HG03139 (cell line): ENCODE data around the gene HERC2.
"Not testable (repeated sequence)": the region's sequence is repeated elsewhere in the genome, so short reads cannot be mapped to it uniquely, and the experiment has no call there.

ENCODE experiments used
- ATAC-seq: cut with Tn5 transposase; IDR thresholded peaks from one replicate; pipeline ENCODE4 v1.9.1; 2021; ENCODE audit not compliant: unreplicated experiment

Gene HERC2

GRCh38 chr15:28227303-28227702 lies 94.7 kb downstream of the HERC2 start:
- not testable (repeated sequence) for ATAC-seq

- ATAC-seq, result not testable (repeated sequence)
Observed at GRCh38 chr15:28222612-28223011, 99.4 kb downstream of the HERC2 start.

GRCh38 chr15:28221696-28222095 lies 100.3 kb downstream of the HERC2 start:
- ATAC-seq, result not testable (repeated sequence)

DNA sequence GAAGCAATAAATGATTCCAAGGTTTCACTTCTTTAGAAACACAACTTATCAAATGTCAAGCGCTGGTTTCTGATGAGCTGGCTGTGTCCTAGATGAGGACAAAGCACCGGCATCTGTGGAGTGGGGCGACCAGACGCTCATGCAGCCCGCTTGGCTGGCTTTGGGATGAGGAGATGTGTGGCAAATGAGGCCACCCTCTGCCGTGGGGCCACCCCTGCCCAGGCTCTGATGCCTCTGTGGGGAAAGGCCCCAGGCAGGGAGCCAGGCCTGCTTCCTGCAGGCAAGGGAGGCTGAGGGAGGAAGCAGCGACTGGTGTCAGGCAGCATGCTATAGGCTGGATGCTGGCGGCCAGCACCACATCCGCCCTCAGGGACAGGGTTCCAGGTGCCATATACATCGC lies 102.9 kb downstream of the HERC2 start:
- no peak for ATAC-seq

DNA sequence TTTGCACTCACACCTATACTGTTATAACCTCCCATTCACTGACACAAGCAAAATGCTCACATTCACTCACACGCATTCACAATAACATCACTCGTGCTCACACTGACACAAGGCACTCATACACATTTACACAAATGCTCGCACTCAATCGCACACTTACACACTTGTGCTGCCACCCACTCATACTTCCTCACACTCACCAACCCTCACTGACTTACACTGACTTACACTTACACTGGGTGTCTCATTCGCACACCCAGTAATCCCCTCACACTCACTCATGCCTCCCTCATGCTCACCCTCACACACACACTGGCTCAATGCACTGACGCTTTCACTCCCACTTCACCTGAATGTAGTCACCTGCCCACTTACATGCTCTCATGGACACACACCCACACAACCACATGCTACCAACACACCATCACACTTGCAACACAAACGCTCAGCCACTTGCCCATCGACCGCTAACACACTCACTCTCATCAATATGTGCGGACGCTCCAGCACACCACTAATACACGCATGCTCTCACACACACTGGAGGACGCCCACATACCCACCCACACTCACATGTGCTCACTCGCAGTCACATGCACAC lies 104.9 kb downstream of the HERC2 start:
- not testable (repeated sequence) for ATAC-seq

DNA sequence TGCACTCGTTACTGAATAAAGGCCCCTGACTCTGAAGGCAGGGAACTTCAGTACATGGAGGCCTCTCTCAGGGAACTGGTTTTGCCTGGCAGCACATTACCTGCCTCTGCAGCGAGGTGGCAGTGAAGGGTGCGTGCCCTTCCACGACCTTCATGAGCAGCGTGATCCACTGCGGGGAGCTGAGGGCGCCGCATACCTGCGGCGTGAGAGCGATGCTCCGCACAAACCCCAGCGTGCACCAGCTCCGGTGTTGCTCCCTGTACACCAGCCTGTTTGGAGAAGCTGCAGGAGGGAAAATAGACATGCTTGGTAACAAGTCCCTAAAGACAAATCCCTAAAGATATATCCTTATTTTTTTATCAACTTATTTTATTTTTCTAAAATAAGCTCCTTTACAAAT lies 106.5 kb downstream of the HERC2 start:
- ATAC-seq, result not testable (repeated sequence)

- ATAC-seq, result not testable (repeated sequence)
Observed at GRCh38 chr15:28214006-28214790, 107.8 kb downstream of the HERC2 start.

GRCh38 chr15:28213393-28213792 lies 108.6 kb downstream of the HERC2 start:
- ATAC-seq, result not testable (repeated sequence)

GRCh38 chr15:28208583-28208982 lies 113.4 kb downstream of the HERC2 start:
- ATAC-seq, result no peak

DNA sequence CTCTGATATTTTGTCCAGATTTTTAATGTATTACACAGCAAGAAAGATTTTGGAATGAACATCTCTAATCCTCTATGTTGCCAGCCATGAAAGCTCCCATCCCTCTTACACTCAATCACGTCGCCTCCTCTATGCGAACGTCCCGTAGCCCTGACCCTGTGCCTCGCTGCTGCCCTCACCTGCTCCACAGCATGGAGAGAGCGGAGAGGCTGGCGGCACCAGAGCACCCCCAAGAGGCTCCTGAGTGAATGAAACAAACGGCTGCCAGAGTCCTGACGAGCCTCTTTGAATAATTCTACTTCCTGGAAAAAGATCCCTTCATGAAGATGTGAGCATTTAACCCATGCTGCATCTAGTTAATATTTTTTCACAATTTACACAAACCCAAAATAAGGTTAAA lies 116.3 kb downstream of the HERC2 start:
- ATAC-seq, result not testable (repeated sequence)

DNA sequence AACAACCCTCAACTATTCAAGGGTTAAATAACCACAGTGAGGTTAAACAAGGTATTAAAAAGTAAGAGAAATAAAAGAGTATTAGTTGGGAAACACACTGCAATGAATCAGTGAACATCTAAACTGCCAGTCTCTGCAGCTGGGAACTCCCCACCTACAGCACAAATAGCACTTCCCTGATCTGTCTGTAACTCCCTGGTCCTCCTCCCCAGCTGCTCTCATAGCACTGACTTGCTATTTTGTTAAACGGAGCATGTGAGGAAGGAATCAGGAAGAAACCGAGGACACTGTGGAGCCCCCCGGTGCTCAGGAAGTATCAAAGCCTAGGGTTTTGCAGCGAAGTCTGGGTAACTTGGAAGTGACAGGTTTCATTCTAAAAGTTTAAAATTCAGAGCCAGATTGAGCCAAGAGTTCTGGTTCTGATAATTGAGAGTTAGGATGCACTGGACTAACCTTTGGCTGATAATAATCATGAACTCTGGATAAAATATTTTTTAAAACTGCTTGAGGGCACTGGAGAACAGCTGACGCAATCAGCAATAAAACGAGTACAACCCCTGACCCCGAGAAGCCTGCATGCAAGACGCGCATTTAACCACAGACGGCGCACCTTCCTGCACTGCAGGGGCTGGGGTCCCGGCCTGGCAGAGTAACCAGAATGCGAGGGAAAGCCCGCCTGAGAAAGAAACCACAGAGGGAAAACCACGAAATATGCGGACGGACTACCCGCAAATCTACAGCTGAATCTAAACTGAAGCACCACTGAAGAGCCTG lies 118.7 kb downstream of the HERC2 start:
- not testable (repeated sequence) for ATAC-seq

GRCh38 chr15:28202124-28202523 lies 119.9 kb downstream of the HERC2 start:
- not testable (repeated sequence) for ATAC-seq

DNA sequence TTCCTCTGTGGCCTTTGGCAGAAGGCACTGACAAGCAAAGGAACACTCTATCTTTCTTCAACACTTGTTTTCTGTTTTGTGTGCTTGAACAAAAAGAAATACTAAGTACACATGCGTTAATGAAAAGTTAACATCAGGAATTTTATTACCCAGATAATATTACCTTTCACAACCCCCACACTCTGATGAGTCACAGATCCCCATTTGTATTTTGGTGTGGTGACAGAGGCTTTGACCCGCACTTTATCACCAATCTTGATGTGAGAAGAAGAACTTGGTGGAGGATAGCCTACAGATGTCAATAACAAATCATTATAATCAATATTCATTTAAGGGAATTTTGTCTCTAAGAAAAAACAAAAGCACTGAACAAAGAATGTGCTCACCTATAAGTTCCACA lies 123.8 kb downstream of the HERC2 start:
- not testable (repeated sequence) for ATAC-seq

- ATAC-seq, result not testable (repeated sequence)
Observed at GRCh38 chr15:28197694-28198093, 124.3 kb downstream of the HERC2 start.

DNA sequence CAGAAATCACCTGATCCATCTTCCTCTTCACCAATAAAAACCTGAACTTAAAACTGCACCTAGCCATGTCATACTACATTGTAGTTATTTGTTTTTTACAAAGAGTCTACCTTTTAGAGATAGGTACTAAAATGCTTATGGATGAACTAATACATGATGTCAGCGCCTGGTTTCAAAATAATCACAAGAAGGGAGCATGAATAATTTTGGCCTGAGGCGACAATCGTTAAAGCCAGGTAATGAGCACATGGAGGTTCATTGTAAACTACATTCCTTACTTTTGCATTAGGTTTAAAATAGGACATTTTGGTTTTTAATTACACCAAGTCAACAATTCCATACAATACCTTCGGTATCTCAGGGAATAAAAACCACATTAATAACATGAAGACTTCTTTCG lies 125.4 kb downstream of the HERC2 start:
- not testable (repeated sequence) for ATAC-seq

DNA sequence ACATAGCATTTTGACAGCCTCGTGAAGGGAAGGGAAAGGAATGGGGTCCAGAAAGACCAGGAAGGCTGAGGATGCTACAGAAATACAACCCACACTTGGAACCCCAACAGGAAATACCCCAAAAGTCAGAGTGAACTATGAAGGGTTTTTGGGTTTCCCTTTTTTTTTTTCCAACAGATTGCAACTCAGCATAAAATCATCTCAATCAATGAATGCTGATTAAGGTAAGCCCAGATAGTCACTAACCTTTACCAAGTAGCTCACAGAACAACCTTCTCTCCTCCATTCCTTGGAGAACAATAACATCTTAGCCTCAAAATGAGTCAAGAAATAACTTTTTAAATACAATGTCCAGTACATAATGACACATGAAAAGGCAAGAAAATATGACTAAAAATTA lies 129.2 kb downstream of the HERC2 start:
- no peak for ATAC-seq

- ATAC-seq, result no peak
Observed at GRCh38 chr15:28191832-28192231, 130.1 kb downstream of the HERC2 start.

GRCh38 chr15:28190391-28191174 lies 131.4 kb downstream of the HERC2 start:
- no peak for ATAC-seq

DNA sequence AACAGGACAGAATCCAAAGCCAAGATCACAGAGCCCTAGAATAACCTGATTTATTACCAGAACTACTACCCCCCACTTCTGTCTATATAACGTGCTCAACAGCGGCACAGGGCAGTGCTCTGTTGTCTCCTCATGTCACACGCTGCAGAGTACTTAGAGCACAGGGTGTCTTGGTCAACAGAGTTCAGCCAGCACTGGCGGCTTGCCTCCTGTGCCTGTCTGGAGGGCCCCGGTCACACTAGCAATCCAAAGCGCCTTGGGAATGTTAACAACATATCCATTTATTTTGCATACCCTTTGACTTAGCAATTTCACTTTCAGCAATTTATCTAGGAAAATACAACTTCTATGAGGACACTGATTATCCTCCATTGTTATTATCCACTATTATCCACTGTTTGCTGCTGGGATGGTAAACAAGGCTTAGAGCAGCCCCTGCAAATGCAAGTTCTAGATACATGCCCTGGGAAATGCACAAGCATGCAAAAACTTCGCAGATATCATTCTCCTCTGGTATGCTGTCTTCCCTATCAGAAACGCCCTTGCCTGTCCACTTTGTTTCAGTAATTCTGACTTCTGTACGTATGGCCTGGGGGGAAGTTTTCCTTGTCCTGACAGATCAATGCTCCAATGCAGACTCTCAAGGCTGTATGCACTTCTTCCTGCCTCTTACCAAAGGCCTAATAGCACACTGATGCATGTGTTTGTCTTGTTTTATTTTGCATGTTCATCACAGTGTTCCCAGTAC lies 136.7 kb downstream of the HERC2 start:
- no peak for ATAC-seq

DNA sequence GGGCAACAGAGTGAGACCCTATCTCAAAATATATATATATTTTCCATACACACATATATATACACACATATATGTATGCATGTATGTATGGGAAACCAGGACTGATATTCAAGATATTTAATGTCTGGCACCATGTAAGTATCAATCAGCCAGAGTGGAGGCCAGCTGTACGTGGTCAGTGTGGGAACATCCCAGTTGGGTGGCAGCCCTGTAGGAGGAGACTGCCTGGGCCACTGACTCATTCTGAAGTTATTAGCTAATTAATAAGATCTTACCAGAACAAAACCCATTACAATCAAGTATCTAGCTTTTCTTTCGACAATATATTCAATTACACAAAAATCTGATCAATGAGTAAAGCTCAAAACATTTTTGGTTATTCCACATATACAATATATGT lies 137.8 kb downstream of the HERC2 start:
- ATAC-seq, result no peak
